SK-N-DZ (cell line): ENCODE data around the gene PTPRM.

Experiments used
- DNase-seq: peaks from one replicate; pipeline ENCODE4 v3.0.0-alpha.2; 2015; ENCODE audit warnings: low spot score

The PTPRM gene

DNA sequence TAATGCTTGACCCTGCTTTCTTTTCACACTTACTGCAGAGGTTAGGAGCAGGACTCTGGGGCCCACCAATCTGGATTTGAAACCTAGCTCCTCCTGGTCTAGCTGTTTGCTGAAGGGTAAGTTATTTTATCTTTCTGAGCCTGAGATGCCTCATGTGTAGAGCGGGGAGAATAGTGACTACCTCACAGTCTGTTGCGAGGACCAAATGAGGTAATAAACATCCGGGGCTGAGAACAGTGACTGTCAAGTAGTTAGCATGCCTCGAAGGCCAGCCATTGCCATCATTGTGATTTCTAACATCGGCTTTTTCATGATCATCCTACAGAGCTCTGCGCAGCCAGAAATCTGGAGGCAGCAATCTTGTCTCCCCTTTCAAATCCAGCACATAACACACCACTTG lies 32.9 kb downstream of the PTPRM start:
- no peak for DNase-seq

DNA sequence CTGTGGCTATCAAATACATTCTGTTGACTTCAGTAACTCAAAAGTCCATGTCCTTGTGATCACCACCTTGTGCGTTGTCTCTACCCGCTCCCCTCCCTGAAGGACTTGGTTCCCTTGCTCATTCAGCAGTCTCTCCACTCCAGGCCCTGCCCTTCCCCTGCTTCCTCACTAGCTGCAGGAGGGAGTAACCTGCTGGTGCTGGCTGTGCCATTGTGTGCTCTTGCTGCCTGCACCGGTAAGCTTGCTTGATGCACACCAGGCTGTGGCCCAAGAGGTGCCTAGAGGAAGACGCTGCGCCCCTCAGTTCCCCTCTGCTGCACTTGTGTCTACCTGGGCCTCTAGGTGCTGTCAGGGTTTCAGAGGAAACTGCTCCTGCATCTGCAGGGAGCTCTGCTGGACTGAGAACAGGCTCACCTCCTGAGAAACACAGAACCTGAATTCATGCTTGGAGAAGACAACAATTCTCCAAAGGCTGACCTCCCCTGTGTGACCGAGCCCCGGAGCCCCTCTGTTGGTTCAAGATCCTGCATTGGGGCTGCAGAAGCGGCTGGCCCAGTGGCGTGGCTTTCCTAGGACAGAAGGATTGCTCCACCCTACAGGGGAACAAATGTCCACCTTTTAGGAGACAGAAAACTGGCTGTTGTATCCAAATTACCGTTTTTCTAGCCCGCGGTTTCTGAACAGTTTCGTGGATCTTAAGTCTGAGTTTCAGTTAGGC lies 33.6 kb downstream of the PTPRM start:
- no peak for DNase-seq

DNA sequence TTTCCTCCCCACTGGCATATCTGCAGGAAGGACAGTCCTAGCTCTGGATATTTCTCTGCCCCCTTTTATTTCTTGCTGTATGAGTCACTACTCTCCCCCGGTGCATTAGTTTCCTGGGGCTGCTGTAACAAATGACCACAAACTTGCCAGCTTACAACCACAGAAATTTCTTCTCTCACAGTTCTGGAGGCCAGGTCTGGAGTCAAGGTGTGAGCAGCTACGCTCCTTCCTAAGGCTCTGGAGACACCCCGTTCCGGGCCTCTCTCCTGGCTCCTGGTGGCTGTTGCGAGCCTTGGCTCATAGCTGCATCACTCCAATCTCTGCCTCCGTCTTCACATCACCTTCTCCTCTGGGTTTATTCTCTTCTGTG lies 34.1 kb downstream of the PTPRM start:
- no peak for DNase-seq

DNA sequence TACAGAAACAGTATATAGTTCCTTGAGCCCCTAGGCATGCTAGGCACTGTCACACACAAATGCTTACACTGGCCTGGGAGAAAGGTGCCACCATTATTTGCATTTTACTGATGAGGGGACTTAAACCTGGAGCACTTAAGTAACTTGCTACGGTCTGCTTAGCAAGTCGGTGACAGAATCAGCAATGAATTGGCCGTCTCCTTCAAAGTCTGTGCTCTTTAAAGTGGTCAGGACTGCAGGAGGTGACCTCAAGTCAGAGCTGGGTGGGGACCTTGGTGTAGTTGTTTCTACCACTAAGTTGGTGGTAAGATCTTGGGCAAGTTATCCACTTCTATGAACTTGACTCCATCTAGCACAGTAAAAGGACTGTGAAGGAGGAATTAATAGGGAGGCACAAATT lies 34.8 kb downstream of the PTPRM start:
- no peak for DNase-seq

DNA sequence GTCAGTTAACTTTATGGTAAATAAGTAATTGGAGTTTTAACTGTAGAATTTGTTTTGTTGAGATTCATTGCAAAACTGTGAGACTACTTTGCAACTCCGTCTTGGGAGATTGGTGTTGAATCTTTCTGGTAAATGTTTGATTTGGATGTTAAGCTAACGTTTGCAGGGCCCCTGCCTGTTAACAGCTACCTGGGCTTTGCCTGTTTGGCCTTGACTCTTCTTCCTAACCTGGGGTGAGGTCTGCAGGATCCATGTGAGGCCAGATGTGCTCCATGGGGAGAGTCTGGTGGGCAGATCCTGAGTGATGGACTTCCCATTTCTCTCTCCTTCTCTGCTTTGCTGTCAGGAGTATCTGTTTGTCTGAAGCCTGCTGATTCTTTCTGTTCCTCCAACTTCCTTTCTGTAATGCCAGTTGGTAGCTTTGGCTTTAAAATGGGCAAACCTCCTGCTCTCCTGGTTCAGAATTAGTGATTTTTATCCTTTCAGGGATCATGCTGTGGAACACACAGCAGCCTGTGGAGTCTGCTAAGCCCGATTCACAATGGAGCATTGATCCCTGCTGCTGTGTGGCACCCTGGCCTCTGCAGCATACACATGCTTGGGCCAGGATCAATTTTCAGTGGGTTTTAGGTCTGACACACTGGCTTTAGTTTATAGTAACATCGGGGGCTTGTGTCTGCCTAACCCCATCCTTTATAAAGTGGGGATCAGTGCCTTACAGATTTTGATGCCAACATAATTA lies 36.3 kb downstream of the PTPRM start:
- DNase-seq: no peak

DNA sequence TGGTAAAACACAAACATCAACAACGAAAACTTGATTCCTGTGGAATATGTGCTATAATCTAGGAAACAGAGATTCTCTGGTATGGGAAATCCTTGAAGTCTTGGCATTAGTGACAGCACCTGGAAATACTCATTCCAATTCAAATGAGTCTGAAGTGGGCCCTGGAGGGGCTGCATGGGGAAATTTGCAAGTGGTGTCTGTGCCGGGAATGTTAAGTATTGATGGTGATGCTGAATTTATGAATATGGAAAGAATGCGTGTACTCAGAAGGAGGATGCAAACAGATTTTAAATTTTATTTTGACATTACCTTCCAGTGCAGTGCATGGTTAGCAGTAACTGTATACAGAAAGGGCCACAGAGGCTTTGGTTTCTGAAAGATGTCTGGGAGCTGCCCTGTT lies 37.2 kb downstream of the PTPRM start:
- no peak for DNase-seq

DNA sequence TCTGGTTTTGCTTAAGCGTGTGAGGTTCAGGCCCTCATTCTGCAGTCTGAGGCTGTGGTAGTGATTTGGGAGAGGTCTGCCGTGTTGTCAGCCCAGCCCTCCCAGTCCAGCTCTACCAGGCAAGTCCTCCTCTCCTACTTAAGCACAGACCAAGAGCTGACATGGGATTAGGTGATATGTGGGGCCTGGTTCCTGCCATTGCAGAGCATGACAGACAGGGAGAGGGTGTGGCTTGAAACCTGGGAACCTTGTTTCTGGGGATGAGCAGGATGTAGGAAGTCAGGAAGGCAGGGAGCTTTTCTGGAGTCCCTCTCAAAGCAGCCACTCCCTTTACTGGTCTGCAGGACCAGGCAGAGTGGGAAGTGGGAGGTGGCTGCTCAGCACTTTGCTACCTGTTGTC lies 38.6 kb downstream of the PTPRM start:
- DNase-seq: no peak

DNA sequence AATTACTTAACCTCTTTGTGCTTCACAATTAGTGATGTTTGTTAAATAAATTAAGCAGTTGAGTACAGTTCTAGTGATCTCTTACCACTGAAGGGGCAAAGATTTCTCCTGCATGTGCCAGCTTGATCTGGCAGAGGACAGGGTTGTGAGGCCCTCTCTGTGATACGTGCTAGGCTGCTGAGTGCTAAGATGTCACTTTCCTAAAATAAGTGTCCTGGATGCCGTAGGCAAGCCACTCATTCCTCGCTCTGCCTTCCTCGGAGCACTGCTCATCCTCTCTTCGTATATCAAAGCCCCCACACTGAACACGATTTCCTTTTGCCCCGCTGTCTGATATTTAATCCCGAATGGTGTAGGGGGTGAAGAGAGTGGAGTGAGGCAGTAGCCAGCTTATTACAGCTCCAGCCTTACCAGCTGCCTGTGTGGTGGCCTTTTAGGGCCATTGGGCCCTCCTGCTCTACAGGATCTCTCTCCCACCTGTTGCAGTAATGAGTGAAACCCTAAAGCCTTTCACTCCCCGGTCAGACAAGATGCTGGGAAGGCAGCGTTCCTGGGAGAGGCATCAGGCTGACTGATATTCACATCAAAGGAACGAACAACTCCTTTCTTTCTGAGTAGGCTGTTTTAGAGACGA lies 40.5 kb downstream of the PTPRM start:
- DNase-seq: no peak

DNA sequence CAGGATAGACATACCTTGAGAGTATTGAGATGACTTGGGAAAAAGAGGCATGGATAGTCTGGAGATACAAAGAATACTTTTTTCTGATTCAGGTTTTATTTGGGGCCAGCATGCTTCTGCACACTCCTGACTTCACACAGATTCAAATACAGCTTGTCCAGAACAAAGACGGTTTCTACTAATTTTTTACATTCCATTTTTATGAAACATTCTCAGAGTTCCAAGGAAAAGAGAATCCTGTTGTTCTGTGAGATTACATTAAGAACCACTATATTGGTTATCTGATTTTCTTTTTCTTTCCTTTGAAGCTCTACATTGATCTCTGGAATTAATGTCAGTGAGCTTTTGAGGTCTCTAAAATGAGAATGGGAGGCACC lies 41.0 kb downstream of the PTPRM start:
- no peak for DNase-seq

DNA sequence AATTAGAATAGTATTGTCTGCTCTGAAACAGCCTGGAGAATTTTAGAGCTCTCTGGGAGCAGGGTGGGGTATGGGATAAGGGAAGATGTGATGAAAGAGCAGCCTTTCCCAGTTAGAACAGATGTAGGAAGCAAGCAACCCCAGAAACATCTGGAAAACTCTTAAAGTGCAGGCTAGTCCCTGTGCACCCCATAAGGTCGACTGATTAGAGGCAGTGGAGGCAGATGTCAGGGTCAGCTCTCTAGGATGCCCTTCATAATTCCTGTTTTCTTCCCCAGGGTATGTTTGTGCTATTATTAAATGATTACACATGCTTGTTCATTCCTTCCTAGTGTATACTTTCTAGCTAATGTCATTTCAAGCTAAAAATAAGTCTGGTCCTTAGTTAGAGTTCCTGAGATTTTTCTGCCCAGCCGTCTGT lies 41.7 kb downstream of the PTPRM start:
- DNase-seq: no peak

DNA sequence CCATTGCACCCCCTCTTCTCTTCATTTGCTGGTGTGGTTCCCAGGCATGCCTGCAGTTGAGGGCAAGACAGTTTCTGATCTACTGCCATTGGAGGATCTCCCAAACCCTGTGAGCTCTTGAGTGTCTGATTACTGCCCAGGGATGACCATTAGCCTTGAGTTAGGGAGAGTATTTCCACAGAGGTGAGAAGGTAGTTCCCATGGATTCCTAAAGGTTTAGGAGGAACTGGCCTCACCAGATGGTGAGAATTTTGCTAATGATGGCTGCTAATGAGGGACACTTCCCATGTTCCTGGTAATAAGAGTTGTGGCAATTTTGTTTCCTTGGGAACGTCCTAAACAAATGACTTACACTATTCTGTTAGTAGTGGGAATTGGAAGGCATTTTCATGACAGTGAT lies 42.5 kb downstream of the PTPRM start:
- no peak for DNase-seq

DNA sequence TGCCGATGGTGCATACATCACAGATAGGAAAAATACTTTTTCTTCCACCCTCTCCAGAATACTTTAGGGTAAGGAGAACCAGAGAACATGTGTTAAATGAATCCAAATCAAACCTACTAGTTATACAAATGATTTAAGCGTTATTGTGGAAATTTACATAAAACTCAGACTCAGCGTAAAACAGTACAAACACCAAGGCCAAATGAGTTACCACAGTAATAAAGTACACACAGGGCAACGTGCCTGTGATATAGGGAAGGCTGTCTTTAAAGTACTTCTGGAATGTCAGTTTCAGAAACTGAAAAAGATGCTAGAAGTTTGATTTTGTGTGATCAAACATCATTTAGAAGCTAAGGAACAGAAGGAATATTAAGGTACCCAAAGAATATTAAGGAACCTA lies 46.9 kb downstream of the PTPRM start:
- no peak for DNase-seq

DNA sequence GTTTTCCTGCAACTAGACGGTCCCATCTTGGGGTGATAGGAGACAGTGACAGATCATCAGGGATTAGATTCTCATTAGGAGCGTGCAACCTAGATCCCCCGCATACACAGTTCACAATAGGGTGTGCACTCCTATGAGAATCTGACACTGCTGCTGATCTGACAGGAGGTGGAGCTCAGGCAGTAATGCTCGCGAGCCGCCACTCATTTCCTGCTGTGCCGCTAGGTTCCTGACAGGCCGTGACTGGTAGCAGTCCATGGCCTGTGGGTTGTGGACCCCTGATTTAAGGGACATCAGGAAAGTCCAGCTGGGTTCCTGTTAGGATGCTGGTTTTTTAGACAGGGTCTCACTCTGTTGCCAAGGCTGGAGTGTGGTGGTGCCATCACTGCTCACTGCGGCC lies 48.7 kb downstream of the PTPRM start:
- DNase-seq: no peak

DNA sequence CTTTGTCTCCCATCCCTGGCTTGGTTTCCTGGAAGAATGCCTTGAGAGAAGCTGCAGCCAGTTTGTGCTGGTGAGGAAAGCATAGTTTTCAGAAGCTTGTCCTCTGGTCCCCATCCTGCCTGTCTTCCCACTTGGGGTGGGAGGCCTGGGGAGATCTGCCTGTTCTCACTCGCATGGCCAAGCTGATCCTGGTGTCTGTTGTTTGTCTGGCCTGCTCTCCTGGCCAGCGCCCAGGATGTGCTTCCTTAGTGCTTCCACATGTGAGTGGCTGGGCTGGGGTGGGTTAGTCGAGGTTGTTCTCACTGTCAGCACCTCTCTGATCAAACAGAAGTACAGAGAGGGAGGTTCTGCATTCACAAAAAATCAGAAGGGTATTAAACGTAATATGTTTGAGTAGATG lies 49.5 kb downstream of the PTPRM start:
- no peak for DNase-seq

DNA sequence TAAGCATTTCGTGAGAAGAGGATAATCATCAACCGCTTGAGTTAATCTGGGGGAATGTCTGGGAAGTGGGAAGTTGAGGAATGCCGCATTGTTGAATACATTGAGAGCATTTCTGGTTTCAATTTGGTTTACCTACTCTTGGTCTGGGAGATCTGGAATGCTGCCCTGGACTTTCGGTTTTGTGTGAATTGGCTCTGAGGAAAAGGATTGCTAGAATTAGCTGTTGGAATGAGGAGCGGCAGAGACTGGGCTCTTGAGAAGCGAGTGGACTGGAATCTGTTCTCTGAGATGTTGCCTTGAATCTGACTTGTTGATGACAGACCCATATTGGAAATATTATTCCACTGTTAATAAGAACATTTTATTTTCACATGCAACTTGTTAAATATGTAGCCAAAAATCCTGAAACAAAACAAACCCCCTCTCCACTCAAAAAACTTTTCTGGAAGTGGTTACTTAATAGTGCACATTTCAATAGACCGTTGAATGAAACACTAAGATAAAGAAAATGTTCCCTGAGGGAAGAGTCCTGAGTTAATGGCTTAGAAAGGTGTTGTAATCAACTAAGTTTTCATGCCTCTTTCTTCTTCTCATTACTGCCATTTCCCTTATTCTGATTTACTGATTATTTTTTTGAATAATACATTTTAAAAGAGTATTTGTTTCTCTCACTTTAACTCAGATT lies 50.8 kb downstream of the PTPRM start:
- no peak for DNase-seq

DNA sequence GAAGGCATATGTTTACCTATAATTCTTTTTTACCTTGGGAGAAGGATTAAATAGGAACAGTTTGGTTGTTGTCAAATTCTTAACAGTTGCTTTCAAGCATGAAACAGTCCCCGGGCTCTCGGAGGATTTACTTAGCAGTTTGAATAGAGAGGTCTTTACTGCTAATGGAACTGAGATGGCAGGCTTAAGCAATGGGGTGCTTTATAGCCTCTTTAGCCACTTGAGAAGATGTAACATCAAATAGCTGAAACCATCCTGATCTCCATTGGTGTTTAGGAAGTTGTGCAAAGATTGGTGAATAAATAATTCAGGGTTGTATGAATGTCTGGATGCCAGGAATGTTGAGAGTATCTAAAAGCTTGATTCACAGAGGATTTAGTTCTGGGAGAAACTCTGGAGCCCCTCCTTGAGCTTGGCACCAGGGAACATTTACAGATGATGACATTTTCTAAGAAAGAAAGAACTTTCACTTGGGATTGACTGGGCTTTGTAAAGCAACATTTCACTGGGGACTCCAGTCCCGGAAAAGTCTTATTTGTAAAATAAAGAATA lies 51.9 kb downstream of the PTPRM start:
- no peak for DNase-seq

DNA sequence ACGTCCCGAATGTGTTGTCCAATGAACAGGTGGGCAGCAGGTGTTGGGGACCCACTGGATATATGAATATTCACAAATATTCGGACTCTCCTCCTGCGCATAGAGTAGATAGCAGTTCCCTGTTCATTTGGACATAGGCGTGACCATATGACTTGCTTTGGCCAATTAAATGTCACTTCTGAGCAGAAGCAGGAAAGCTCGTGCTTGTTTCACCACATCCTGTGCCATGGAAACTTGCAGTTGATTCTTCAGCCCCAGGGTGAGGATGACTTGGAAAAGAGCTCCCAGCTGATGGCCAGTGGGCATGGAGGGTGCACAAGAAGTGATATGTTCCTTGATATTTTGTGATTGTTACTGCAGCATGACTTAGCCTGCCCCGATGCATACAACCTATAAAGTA lies 52.6 kb downstream of the PTPRM start:
- no peak for DNase-seq

DNA sequence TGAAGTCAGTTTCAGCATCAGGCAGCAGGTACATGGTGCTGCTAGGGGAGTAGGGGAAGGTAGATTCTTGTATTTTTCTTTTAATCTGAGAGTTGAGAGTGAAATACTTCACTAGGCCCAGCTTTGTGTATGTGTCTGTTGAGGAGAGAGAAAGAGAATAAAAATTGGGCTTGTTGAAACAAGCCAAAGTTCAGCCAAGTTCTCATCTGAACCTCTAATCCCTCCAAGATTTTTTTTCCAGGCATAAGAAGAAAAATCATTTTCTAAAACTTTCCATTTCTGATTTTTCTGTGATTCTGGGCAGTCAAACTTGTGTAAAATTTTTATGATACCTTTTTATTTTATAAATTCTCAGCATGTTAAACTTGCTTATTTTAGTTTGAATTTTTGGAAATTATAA lies 55.6 kb downstream of the PTPRM start:
- no peak for DNase-seq

DNA sequence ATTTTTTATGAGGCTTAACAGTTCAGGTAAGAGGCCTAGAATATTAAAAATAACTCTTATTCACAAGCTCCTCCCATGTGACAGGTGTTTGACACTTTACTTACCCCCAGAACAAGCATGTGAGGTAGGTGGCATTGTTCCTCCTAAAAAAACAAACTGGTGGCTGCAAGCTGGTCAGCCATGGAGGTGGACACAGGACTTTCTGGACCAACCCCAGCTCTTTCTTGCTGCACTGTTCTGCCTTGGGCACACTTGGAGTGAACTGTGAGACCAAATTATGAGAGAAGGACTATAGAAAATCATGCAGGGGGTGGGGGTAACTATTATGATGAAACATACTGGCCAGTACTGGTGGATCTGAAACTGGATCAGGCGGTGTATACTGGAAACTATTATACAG lies 56.6 kb downstream of the PTPRM start:
- no peak for DNase-seq

DNA sequence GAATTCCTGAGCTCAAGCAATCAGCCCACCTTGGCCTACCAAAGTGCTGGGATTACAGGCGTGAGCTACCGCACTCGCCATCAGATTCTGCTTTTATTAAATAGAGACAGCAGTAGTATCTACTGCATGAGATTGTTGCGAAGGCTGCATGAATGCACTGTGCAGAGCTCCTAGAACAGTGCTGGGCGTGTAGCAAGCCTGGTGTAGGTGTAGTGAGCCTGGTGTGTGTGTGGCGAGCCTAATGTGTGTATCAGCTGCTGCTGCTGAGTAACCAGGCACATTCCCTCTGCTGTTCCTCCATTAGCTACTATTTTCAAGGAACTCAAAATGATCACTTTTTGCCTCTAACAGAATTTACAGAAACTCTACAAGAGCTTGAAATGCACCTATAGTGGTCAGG lies 57.6 kb downstream of the PTPRM start:
- DNase-seq: no peak

DNA sequence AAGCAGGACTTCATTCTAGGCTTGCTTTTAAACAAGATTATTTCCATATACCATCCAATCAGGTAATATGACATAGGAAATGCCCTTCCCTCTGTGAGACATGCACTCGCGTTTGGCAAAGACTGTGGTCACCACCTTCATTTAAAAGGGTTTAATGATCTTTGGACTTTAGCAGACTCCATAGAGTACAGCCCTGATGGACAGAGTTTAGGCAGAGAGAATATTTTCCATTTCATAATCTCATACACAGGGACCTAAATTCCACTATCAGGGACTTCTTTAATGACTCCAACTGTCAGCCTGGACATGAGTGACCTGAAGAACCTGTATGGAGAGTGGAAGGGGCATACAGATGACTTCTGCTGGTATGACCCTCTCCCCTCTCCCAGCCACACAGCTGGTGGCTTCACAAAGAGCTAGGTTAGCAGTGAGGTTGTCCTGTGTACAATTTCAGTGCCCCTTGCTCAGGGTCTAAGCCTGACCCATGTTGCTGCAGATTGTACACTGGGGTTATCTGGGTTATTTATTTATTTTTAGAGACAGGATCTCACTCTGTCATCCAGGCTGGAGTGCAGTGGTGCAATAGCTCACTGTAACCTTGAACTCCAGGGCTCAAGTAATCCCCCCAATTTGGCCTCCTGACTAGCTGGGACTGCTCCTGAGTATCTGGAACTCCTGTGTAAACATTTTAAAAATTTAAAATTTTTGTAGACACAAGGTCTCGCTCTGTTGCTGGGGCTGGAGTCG lies 59.2 kb downstream of the PTPRM start:
- DNase-seq: no peak
